CD4-positive, alpha-beta T cell (primary cell): ENCODE data around the gene SMDT1. TPM values are rescaled to one million over a fixed set of nuclear protein-coding genes. Genes with fewer than 3 reads are reported as not detected.

ENCODE experiments used
- ATAC-seq: fragments of 200-7000 bp; cut with Tn5 transposase; one replicate; pipeline ENCODE4 v1.10.0; 2022; ENCODE audit warnings: mild to moderate bottlenecking; ENCODE audit not compliant: poor library complexity
- CTCF ChIA-PET: fragments of 350-600 bp; sonication (Branson Sonifier 250); formaldehyde crosslinking; loops from one replicate; lab custom pipeline; 2021; ENCODE audit warnings: antibody characterized with exemption, inconsistent platforms; lab: Charles Lee
- POLR2A ChIA-PET: fragments of 350-600 bp; sonication (Branson Sonifier 250); formaldehyde crosslinking; loops from one replicate; lab custom pipeline; 2021; ENCODE audit warnings: antibody characterized with exemption, inconsistent platforms; lab: Charles Lee
- DNase-seq, 14 experiments: peaks; one replicate each; pipeline ENCODE4 v3.0.0-alpha.2; 2013 to 2020; ENCODE audit warnings: mixed read lengths in 2 of 14
- H3K27ac ChIP-seq, 2 donors: one replicate each; pipeline versions ENCODE4 v1.5.1 to v1.7.0; 2013; ENCODE audit warnings: low read length in 2 of 2, low read depth in 1 of 2, mild to moderate bottlenecking in 1 of 2
- H3K27me3 ChIP-seq, 2 experiments: 1 replicate in 1 of 2; 2 replicates in 1 of 2; pipeline versions ENCODE4 v1.6.1 to v1.7.0; 2013; ENCODE audit warnings: low read length in 2 of 2, control low read depth in 1 of 2, mild to moderate bottlenecking in 1 of 2, moderate library complexity in 1 of 2; ENCODE audit not compliant: insufficient read depth in 2 of 2, control insufficient read depth in 1 of 2
- H3K36me3 ChIP-seq: one replicate; pipeline ENCODE4 v1.6.1; 2013; ENCODE audit warnings: low read length, control low read depth; ENCODE audit not compliant: insufficient read depth
- H3K4me1 ChIP-seq: one replicate; pipeline ENCODE4 v1.6.1; 2013; ENCODE audit warnings: low read length, control low read depth; ENCODE audit not compliant: insufficient read depth
- H3K4me3 ChIP-seq: one replicate; pipeline ENCODE4 v1.5.1; 2013; ENCODE audit warnings: mild to moderate bottlenecking, low read length, moderate library complexity
- H3K9me3 ChIP-seq, 2 experiments: 1 replicate in 1 of 2; 2 replicates in 1 of 2; pipeline versions ENCODE4 v1.6.1 to v1.7.0; 2013; ENCODE audit warnings: low read length in 2 of 2, mild to moderate bottlenecking in 2 of 2, control low read depth in 1 of 2, moderate library complexity in 1 of 2; ENCODE audit not compliant: control insufficient read depth in 1 of 2, insufficient read depth in 1 of 2
- H3K27ac Mint-ChIP-seq: one replicate; pipeline ENCODE4 v1.8.0; 2020; ENCODE audit warnings: mixed read lengths
- H3K27me3 Mint-ChIP-seq: one replicate; pipeline ENCODE4 v1.8.0; 2021; ENCODE audit warnings: mixed read lengths
- H3K36me3 Mint-ChIP-seq: one replicate; pipeline ENCODE4 v1.8.0; 2021; ENCODE audit warnings: low read depth, mixed read lengths
- H3K4me1 Mint-ChIP-seq: one replicate; pipeline ENCODE4 v1.8.0; 2021; ENCODE audit warnings: low read depth, mixed read lengths
- H3K4me3 Mint-ChIP-seq: one replicate; pipeline ENCODE4 v1.8.0; 2020; ENCODE audit warnings: mild to moderate bottlenecking, mixed read lengths
- H3K9me3 Mint-ChIP-seq: one replicate; pipeline ENCODE4 v1.8.0; 2020; ENCODE audit warnings: mixed read lengths
- CTCF ChIP-seq: fragments of 200-600 bp; IDR thresholded peaks from one replicate; pipeline ENCODE4 v1.8.0; 2022; ENCODE audit warnings: antibody characterized with exemption, mild to moderate bottlenecking
- intact Hi-C, 2 experiments: fragments of 100-400 bp; cut with DNase I in 1 of 2; cut with micrococcal nuclease in 1 of 2; formaldehyde crosslinking; loops; one replicate each; pipeline versions ENCODE4 v1.15.1 to v1.9.0; 2023 to 2025; cut with DNase I, micrococcal nuclease
- total RNA-seq, 174 experiments: library from RNA in 2 of 174; stranded (reverse) in 2 of 174; gene quantifications; one replicate each; pipeline ENCODE4 v1.2.3 and lab custom pipeline; 2021 to 2026

Gene SMDT1
- total RNA-seq, 2 experiments from 2014 or later: 84.7 to 86.4 TPM

- Mint-ChIP-seq H3K27me3 (no peaks in the 10 kb centered on the region), H3K9me3 (peaks cover 3% of the 10 kb centered on the region), H3K27ac (no peak overlapping the region), H3K4me3 (no peak overlapping the region), H3K36me3 (peaks cover 5% of the 10 kb centered on the region), H3K4me1 (peaks cover 5% of the 10 kb centered on the region)
- Histone ChIP-seq H3K36me3 (no peaks in the 10 kb centered on the region), H3K27ac (no peak overlapping the region), H3K4me3 (no peak overlapping the region), H3K9me3 (peaks cover 0 to 21% of the 10 kb centered on the region in 2 experiments), H3K27me3 (no peaks in the 10 kb centered on the region), H3K4me1 (peaks cover 11% of the 10 kb centered on the region)
- ChIA-PET CTCF (no interaction called here), POLR2A (interaction anchor here (0.6 kb wide), 2 partner anchors 47 to 161 kb away, joined by 3 to 4 read pairs; no protein-coding TSS in a partner anchor)
- DNase-seq (no peak), ATAC-seq (no peak)
- intact Hi-C loops: no loop called here
- TF ChIP-seq CTCF: no peak
These were observed 44.2 kb upstream of the SMDT1 start for GRCh38 chr22:42035256-42035655.

- peaks cover 11 to 18% of the 10 kb centered on the region in 2 experiments for H3K9me3 ChIP-seq
- ATAC-seq (no peak), DNase-seq (no peak)
- no peaks in the 10 kb centered on the region for H3K4me1 ChIP-seq
- CTCF ChIA-PET: no interaction called here
- peaks cover 12% of the 10 kb centered on the region for H3K36me3 Mint-ChIP-seq
- H3K4me1 Mint-ChIP-seq: no peaks in the 10 kb centered on the region
- H3K27me3 ChIP-seq: no peaks in the 10 kb centered on the region
- no peak overlapping the region for H3K4me3 ChIP-seq
- H3K27ac Mint-ChIP-seq: no peak overlapping the region
- POLR2A ChIA-PET: no interaction called here
- intact Hi-C loops: no loop called here
- H3K27ac ChIP-seq: no peak overlapping the region
- H3K4me3 Mint-ChIP-seq: no peak overlapping the region
- peaks cover 9% of the 10 kb centered on the region for H3K9me3 Mint-ChIP-seq
- H3K36me3 ChIP-seq: no peaks in the 10 kb centered on the region
- no peak for TF ChIP-seq CTCF
- no peaks in the 10 kb centered on the region for H3K27me3 Mint-ChIP-seq
These were observed 40.2 kb upstream of the SMDT1 start for GRCh38 chr22:42039271-42039670.

- TF ChIP-seq CTCF: no peak
- no peaks in the 10 kb centered on the region for H3K4me1 Mint-ChIP-seq
- Histone ChIP-seq H3K4me1 (no peaks in the 10 kb centered on the region), H3K9me3 (peaks cover 11 to 12% of the 10 kb centered on the region in 2 experiments), H3K4me3 (no peak overlapping the region), H3K27ac (no peak overlapping the region), H3K36me3 (no peaks in the 10 kb centered on the region), H3K27me3 (no peaks in the 10 kb centered on the region)
- DNase-seq (no peak), ATAC-seq (no peak)
- H3K36me3 Mint-ChIP-seq: peaks cover 7% of the 10 kb centered on the region
- intact Hi-C loops: no loop called here
- CTCF ChIA-PET: no interaction called here
- H3K27ac Mint-ChIP-seq: no peak overlapping the region
- no peak overlapping the region for H3K4me3 Mint-ChIP-seq
- H3K27me3 Mint-ChIP-seq: no peaks in the 10 kb centered on the region
- POLR2A ChIA-PET: interaction anchor here (0.6 kb wide), 1 partner anchor 115 kb away, joined by 3 read pairs; no protein-coding TSS in a partner anchor
- peaks cover 9% of the 10 kb centered on the region for H3K9me3 Mint-ChIP-seq
These were observed 37.7 kb upstream of the SMDT1 start for GRCh38 chr22:42041784-42042183.
